Body of pancreas (tissue), 4 donors: ENCODE measurements around the gene TECR. TPM values are rescaled to one million over a fixed set of nuclear protein-coding genes. Genes with fewer than 3 reads are reported as not detected.
"Not testable (repeated sequence)": the region's sequence is repeated elsewhere in the genome, so short reads cannot be mapped to it uniquely, and the experiment has no call there.

Experiments used
- ATAC-seq: fragments of 150-250 bp; one replicate; pipeline ENCODE4 v1.9.1; 2016
- DNase-seq, 4 donors: peaks; one replicate each; pipeline ENCODE4 v3.0.0-alpha.2; 2019
- H3K27ac ChIP-seq, 4 donors: fragments of 200-600 bp; sonication (generic); 1 replicate in 3 of 4; 2 replicates in 1 of 4; pipeline versions ENCODE4 v1.5.1 to v1.6.1; 2016 to 2019; ENCODE audit warnings: mild to moderate bottlenecking in 1 of 4, mixed read lengths in 1 of 4, moderate library complexity in 1 of 4
- H3K27me3 ChIP-seq, 2 donors: fragments of 200-600 bp; sonication (generic); one replicate each; pipeline ENCODE4 v1.6.0; 2016; ENCODE audit warnings: mild to moderate bottlenecking in 1 of 2
- H3K36me3 ChIP-seq, 2 donors: fragments of 200-600 bp; sonication (generic); replicated peaks in 1 of 2; 2 replicates each; pipeline ENCODE4 v1.5.1; 2016; ENCODE audit warnings: low read depth in 2 of 2; ENCODE audit not compliant: insufficient read depth in 1 of 2
- H3K4me1 ChIP-seq: fragments of 200-600 bp; sonication (generic); one replicate; pipeline ENCODE4 v1.6.0; 2016
- H3K4me3 ChIP-seq, 2 donors: fragments of 200-600 bp; sonication (generic); 1 replicate in 1 of 2; 2 replicates in 1 of 2; pipeline ENCODE4 v1.5.1; 2016 to 2019
- H3K9me3 ChIP-seq, 3 donors: fragments of 200-600 bp; sonication (generic); 1 replicate in 2 of 3; 2 replicates in 1 of 3; pipeline ENCODE4 v1.5.1; 2016
- CTCF ChIP-seq, 7 experiments: fragments of 450-650 bp in 4 of 7; fragments of 200-600 bp in 3 of 7; sonication (generic) in 3 of 7; IDR thresholded peaks; one replicate each; pipeline ENCODE4 v1.5.1; 2016 to 2019; ENCODE audit warnings: antibody characterized with exemption in 7 of 7
- POLR2A ChIP-seq, 3 donors: fragments of 450-650 bp; IDR thresholded peaks; one replicate each; pipeline ENCODE4 v1.6.1; 2016; ENCODE audit warnings: antibody characterized with exemption in 3 of 3, mild to moderate bottlenecking in 2 of 3
- WGBS, 2 donors: methylation state at CpG; one replicate each; pipeline ENCODE4 v1.1.5; 2017; 5-methylcytosine and 5-hydroxymethylcytosine counted together
- intact Hi-C: fragments of 100-400 bp; cut with DNase I; formaldehyde crosslinking; loops from one replicate; pipeline ENCODE4 v1.15.1; 2023
- total RNA-seq, 2 donors: library from RNA; depleted of rRNA; stranded (reverse); fragments of >200 nt; gene quantifications; one replicate each; pipeline ENCODE4 v1.1.0, GENCODE V29; 2016

Gene TECR
- total RNA-seq, 2 donors from 2014 or later, result 26.2 to 28.7 TPM

- DNase-seq (no peak), ATAC-seq (no peak)
- H3K4me3 ChIP-seq, result no peak overlapping the region
- H3K36me3 ChIP-seq, result no peaks in the 10 kb centered on the region
- intact Hi-C loops, result no loop called here
- no peaks in the 10 kb centered on the region for H3K27me3 ChIP-seq
- H3K9me3 ChIP-seq, result no peaks in the 10 kb centered on the region
- WGBS, 2 donors, result 69 to 71% methylated on average over 8 of the region's 8 CpGs
- TF ChIP-seq CTCF (IDR thresholded peaks at IDR 0.05) (no peak), POLR2A (IDR thresholded peaks at IDR 0.05) (no peak)
- no peak overlapping the region for H3K27ac ChIP-seq
- H3K4me1 ChIP-seq, result peaks cover 6% of the 10 kb centered on the region
Observed at GRCh38 chr19:14576363-14576762, 47.0 kb downstream of the TECR start.

GRCh38 chr19:14577264-14577663, 47.9 kb downstream of the TECR start:
- ATAC-seq (no peak), DNase-seq (no peak)
- Histone ChIP-seq H3K36me3 (no peaks in the 10 kb centered on the region), H3K27ac (no peak overlapping the region), H3K9me3 (no peaks in the 10 kb centered on the region), H3K27me3 (no peaks in the 10 kb centered on the region), H3K4me3 (no peak overlapping the region), H3K4me1 (peaks cover 6% of the 10 kb centered on the region)
- TF ChIP-seq CTCF (IDR thresholded peaks at IDR 0.05) (no peak), POLR2A (IDR thresholded peaks at IDR 0.05) (no peak)
- 59 to 89% methylated on average over 4 to 5 of the region's 5 CpGs for whole genome bisulfite sequencing, 2 donors
- intact Hi-C loops, result no loop called here

- WGBS, 2 donors, result 42 to 55% methylated on average over 5 to 6 of the region's 6 CpGs
- no peak overlapping the region for H3K27ac ChIP-seq
- no peaks in the 10 kb centered on the region for H3K9me3 ChIP-seq
- intact Hi-C loops, result no loop called here
- peaks cover 6% of the 10 kb centered on the region for H3K4me1 ChIP-seq
- no peaks in the 10 kb centered on the region for H3K36me3 ChIP-seq
- H3K27me3 ChIP-seq, result no peaks in the 10 kb centered on the region
- TF ChIP-seq CTCF (IDR thresholded peaks at IDR 0.05) (no peak), POLR2A (IDR thresholded peaks at IDR 0.05) (no peak)
- DNase-seq, result no peak
- no peak overlapping the region for H3K4me3 ChIP-seq
- ATAC-seq, result no peak
Observed at GRCh38 chr19:14577885-14578427, 48.6 kb downstream of the TECR start.

- Histone ChIP-seq H3K4me3 (no peak overlapping the region), H3K9me3 (no peaks in the 10 kb centered on the region), H3K27me3 (no peaks in the 10 kb centered on the region), H3K27ac (no peak overlapping the region), H3K36me3 (no peaks in the 10 kb centered on the region), H3K4me1 (no peaks in the 10 kb centered on the region)
- DNase-seq (no peak), ATAC-seq (no peak)
- 42 to 45% methylated on average over 6 of the region's 6 CpGs for WGBS, 2 donors
- TF ChIP-seq CTCF (IDR thresholded peaks at IDR 0.05) (no peak), POLR2A (IDR thresholded peaks at IDR 0.05) (no peak)
- intact Hi-C loops, result no loop called here
Observed at GRCh38 chr19:14580623-14581237, 51.3 kb downstream of the TECR start.

GRCh38 chr19:14582894-14583340, 53.5 kb downstream of the TECR start, which contains the start of gene CLEC17A:
TSS of gene CLEC17A (plus strand) at chr19:14583084. CDS start at chr19:14583161, 77 bp downstream.
- Histone ChIP-seq H3K9me3 (no peaks in the 10 kb centered on the region), H3K4me1 (no peaks in the 10 kb centered on the region), H3K36me3 (no peaks in the 10 kb centered on the region), H3K27ac (no peak within 1 kb of the TSS), H3K4me3 (no peak within 1 kb of the TSS), H3K27me3 (no peaks in the 10 kb centered on the region)
- TF ChIP-seq POLR2A (IDR thresholded peaks at IDR 0.05) (no peak), CTCF (IDR thresholded peaks at IDR 0.05) (no peak)
- WGBS, 2 donors, result 32 to 49% methylated on average over 5 to 6 of the region's 6 CpGs
- intact Hi-C loops, result no loop called here
- DNase-seq (no peak), ATAC-seq (no peak)

GRCh38 chr19:14584372-14584771, 55.0 kb downstream of the TECR start:
- H3K9me3 ChIP-seq, H3K27me3 ChIP-seq, H3K4me1 ChIP-seq, ATAC-seq, intact Hi-C loops, H3K27ac ChIP-seq, H3K36me3 ChIP-seq, H3K4me3 ChIP-seq, DNase-seq: not testable (repeated sequence)
- WGBS, 2 donors, result 66 to 71% methylated on average over 4 of the region's 5 CpGs

- not testable (repeated sequence) for ATAC-seq
Observed at GRCh38 chr19:14585187-14585586, 55.8 kb downstream of the TECR start.

More at GRCh38 chr19:14585187-14585586, 55.8 kb downstream of the TECR start:
- DNase-seq, H3K27ac ChIP-seq, H3K36me3 ChIP-seq, H3K27me3 ChIP-seq, H3K9me3 ChIP-seq, H3K4me1 ChIP-seq, intact Hi-C loops, H3K4me3 ChIP-seq: not testable (repeated sequence)
- 20 to 38% methylated on average over 2 to 3 of the region's 3 CpGs for WGBS, 2 donors
